Activated naive CD8-positive, alpha-beta T cell treated with anti-CD3 and anti-CD28 coated beads, Interleukin-2, amount 50 U/mL, for 16 hours (primary cell): ENCODE results near the gene MKNK1.

Experiments used
- DNase-seq: peaks from one replicate; pipeline ENCODE4 v3.0.0-alpha.2; 2020; ENCODE audit warnings: low read depth, low spot score

The MKNK1 gene

DNA sequence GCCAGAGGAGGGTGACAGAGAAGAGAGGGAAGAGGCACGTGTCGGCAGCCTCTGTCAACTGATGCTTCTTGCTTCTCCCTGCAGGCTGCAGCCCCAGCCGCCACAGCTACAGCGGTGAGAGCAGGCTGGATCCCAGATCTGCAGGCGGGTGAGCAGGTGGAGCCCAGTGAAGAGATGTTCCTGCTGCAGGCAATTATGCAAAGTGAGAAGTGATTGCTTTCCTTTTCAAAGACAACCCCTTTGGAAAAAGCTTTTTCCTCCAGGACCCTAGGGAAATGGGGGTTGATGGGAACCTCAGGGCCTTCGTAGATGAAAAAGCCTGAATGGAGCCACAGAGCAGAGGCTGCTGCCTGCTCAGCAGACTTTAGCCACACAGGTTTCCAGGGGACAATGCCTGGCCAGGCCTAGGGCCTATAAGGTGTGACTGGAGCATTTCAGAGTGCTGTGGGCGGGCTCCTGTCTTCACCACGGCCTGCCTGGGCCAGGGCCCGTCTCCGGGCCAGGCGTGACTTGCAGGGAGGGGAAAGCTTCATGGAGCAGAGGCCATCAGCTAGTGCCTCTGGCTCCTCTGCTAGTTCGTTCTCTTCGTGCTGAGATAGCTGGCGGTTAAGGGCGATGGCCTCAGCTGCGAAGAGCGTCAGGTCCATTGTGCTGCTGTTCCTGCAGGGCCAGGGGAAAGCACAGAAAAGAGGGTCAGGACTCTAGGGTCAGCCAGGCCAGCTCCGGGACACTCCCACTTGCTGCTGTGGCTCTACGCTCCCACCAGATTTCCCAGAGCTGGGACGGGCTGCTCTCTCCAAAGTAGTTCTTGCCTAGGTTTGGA is 45.7 kb downstream of the MKNK1 start:
- DNase-seq = no peak

DNA sequence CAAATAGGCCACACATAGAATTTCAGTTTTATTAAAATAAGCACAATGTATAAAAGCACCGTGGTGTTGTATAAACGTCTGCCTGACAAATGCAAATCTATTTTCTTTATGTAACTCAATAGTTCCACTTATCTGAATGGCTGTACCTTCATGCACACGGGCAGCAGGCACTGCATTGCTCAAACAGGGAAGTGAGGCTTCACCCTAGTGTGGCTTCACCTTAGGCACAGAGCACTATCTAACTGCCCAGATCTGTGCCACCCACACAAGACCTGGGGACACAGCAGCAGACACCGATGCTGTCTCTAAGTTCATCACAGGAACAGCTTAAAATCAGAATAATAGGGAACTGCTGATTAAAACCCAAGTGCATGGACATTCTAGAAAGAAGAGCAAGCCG is 46.7 kb downstream of the MKNK1 start:
- DNase-seq = no peak

DNA sequence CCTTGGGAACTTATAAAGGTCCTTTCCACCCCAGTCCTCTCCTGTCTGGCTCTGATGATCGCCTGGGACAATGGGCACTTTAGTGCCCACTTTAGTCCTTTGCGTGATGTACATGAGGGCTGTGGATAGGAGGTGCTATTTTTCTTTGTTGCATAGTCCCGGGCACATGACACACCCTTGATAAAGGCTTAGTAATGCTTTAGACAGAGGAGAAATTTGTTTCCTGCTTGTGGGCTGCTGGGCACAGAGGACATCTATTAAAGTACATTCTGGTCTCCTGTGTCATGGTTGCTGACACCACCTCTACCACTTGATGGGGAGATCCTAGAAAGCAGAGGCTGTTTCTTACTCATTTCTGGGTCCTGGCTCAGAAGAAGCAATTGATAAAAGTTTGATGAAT is 47.2 kb downstream of the MKNK1 start:
- no peak for DNase-seq

DNA sequence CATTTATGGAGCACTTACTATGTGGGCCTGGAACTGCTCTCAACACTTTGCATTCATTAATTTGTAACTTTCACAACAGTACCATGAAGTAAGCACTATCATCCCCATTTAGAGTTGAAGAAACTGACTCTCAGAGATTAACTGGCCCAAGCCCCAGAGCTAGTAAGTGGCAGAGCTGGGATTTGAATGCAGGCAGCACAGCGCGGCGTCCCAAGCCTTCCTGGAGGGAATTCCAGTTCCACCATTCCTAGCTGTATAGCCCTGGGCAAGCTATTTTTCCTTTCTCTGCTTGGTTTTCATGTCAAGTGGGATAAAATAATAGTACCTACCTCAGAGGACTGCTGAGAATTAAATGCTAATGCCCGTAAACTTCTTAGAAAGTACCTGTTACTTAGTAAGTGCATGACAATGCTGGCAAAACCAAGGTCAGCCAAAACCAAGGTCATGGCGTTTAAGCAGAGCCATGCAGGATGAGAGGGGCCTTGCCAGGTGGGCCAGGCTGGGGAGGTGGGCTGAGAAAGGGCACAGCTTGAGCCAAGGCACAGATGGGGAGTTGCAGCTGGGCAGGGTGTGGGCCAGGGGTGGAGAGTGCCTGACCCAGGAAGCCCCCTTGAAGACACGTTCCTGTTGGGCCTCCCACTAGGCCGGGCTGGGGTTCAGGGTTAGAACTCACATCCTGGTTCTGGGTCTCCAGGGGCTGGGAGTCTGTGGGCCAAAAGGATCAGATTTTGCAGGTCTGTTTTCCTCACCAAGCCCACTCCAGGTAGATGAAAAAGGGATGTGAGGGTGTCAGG is 48.0 kb downstream of the MKNK1 start:
- no peak for DNase-seq

DNA sequence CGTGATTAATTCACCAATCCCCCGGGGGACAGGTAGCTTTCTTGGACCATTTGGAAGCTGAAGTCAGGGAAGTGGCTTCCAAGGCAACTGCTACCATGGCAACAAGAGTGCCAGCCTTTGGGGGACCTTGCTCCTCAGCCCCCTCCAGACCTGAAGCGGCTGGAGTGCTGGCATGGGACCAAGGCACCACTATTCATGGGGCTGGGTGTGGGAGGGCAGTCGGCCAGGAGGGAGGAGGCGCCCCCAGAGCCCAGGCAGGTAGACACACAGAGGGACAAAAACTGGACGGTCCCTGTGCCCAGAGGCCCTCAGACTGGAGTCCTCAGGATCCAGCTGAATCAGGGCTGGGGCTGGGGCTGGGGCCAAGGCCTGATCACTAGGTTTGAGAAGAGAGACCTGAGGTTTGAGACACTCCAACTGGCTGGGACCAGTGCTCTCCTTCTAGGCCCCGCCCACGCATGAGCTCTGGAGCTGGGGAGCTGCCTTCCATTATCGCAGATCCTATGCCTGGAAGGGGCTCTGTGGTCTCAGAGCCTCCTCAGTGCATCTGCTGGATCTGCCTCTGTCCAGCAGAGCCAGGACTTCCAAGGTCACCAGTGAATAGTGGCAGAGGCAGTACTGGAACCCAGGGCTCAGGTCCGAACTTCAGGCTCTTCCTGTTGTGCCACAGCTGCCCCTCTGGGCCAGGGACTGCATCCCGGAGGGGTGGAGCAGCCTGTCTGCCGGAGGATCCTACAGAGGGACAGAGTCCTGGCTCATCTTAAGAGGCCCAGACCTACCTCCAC is 49.3 kb downstream of the MKNK1 start:
- DNase-seq = no peak

DNA sequence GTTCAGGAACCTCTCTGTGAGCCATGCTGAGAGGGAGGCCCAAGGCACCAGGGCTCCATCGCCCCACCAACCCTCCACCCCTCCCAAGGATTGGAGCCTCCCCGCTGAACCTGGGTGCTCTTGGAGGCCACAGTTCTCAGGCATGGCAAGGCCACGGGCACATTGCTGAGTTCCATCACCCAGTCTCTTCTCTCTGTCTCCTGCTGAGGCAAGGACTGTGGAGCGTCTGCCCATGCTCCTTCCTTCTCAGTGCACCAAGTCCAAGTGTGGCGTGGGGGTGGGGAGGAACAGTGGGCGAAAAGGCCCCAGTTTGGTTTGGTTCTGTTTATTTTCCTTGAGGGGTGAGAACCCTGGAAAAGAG is 49.9 kb downstream of the MKNK1 start:
- DNase-seq = no peak

DNA sequence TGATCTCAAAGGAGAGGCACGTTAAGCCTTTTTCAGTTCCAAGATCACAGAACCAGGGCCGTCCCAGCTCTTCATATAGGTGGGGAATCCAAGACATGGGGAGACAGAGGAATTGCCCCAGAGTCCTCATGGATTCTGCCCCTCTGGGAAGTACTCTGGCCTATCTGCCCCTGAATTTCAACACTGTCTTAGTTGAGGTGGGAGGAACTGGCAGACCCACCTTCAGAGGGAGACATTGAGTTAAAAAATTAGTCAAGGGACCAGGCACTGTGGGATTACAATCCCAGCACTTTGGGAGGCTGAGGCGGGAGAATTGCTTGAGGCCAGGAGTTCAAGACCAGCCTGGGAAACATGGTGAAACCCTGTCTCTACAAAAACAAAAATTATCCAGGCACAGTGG is 50.6 kb downstream of the MKNK1 start:
- no peak for DNase-seq

DNA sequence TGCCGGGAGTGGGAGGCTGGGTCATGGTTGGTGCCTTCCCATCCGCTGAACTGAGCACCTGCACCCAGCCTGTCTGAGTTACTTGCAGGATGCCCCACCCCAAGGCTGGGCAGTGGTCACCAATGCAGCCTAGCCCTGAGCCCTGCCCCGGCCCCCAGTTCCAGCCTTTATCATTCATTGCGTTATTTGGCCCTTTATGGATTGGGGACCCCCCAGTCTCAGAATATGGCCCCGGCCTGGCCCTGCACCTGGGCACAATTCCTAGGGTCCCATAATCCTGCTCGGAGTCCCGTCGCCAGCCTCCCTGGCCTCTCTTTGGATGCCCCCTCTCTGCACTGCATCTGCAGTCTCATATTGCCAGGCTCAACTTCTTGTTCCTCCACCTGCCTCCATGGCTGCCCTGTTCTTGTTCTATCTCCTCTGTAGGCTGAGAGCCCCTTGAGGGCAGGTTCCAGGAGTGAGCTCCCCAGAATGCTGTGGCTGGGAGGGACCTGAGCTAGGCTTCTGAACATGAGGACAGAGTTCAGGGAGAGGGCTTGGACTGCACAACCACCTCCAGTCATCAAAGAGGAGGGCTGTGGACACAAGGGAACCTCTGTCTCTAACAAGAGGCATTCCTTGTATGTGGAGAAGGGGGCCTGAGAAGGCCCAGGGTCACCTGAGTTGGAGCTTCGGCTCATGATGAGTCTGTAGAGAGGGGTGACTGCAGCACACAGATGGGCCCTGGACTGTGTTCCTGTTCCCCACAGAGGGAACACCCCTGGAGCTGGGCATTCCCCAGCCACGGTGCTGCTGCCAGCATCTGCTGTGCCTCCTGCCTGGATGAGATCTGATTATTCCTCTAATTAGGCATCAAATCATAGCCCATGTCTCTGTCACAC is 51.5 kb downstream of the MKNK1 start:
- DNase-seq = no peak

DNA sequence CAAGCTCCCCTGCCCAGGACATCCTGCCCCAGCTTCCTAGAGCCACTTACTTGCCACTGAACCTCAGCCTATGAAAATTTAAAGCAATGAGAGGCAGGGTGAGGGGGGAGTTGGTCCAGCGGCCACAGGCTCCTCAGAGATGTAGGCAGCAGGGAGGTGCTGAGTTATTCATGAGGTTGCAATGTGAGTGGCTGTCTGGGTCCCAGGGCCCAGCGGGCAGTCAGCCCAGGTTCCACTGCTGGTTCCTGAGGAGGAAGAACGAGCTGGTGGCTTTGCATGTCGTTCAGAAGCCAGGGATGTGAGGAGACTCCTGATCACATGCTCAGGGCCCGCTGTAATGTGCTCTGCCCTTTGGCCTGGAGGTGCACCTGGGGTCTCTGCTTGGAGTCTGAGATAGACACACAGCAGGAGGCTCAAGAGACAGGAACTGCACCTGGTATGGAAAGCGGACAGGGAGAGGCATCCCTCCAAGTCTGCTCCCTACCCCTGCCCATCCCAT is 52.4 kb downstream of the MKNK1 start, which contains the start of gene KNCN:
Gene KNCN (minus strand): TSS at position 51 of the 499 bp plus-strand sequence. CDS start 432 bp downstream, outside the sequence.
- no peak for DNase-seq

DNA sequence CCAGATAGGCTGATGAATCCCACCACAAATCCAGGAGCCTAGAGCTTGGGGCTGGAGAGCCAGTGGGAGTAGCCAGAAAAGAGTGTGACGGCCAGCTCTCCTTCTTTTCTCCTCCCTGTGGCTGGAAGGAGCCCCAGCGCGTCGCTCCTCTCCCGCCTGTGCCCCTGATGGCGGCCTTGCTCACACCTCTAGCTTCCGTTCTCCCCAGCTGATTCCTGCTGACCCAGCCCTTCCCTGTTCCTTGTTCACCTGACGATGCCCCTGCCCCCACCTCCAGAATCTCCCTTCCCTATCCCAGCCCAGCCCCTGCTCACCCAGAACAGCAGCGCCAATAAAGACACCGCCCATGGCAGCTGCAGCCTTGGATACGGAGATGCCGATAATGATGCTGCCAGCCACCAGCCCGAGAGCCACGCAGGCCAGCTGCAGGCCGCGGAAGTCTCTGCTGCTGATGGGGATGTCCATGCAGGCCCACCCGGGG is 53.3 kb downstream of the MKNK1 start:
- DNase-seq = no peak

DNA sequence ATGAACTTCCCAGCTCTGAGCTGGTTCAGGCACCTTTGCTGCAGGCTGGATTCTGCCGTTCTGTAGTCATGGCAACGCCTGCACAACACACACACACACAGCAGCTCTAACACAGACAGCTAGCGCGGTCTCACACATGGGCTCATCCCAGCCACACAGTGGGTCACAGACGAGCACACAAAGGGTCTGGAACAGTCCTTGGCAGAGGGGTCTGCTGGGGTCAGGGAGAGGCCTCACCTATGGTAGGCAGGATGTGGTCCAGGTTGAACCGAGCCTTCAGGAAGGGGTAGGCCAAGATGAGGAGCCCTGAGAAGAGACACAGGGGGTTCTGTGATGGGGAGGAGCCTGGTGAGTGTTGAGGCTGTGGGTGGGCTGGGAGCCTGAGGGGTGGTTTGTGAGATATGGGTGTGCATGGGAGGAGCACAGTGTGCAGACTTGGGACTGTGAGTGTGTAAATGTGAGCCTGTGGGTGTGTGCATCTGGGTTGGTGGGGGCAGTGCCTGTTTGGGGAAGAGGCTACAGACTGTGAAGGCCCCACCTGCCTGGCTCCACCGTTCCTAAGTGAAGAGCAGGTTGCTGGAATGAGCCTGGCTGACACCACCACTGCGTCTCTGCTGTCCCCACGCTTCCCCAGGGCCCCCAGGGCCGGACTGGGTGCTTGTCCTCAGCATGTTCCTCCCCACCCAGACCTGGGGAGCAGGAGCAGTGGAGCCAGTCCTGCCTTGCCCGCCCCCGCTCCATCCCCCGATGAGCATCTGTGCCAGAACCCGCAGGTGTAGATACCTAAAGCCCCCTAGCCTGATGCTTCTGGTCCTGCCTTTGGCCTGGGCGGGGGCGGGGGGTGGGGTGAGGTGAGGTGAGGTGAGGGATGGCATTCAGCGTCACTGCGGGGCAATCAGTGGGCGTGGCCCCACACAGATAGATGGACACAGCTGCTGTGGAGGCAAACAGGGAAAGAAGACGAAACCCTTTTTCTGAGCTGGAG is 54.1 kb downstream of the MKNK1 start:
- DNase-seq = no peak

DNA sequence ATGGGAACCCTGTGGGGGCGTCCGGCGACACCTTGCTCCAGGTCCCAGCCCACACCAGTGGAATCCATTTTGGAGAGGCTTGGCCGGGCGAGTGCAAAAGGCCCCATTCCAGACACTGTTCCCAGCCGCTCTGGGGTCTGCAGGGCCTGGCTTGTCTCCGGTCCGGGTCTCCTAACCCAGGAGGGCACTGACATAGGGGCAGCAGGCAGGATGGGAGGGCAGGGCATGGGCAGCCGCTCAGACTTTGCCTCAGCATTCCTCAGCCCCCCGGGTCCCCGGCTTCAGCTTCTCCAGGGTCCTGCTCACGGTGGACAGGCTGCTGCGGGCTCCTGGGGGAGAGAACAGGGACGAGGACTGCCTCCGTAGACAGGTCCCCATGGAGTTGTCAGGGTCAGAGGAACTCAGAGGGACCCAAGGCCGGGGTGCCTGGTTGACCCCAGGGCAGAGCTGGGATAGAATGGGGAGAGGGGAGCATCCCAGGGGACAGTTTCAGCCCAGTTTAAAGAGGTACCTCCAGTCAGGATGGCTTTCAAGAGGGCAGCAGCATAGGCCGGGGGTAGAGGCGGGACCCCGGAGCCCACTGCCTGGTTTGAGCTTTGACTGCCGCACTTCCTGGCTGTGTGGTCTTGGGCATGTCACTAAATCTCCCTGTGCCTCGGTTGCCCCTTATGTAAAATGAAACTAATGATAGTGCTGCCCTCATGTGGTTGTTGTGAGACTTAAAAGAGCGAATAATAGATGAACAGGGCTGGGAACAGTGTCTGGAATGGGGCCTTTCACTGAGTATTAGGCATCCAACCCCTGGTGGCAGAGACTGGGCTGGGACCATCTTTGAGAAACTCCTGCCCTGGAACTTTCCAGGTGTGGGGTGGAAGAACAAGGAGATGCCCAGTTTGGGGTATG is 56.3 kb downstream of the MKNK1 start:
- no peak for DNase-seq

DNA sequence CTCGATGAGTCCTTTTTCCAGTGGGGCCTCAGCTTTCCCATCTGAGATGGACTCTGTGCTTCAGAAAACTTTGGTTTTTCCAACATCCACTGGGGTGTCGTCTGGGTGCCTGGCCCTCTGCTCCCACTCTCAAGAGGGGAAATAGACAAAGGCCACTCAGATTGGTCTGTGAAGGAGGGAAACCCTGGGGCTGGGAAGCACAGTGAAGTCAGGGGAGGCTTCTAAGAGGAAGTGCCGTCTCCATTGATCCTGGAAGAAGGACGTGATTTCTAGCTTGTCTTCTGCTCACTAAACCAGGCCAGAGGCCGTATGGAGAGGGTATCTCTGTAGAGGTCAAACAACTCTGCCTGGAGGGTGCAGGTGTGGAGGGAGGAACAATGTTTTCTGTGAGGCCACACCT is 57.9 kb downstream of the MKNK1 start:
- DNase-seq = no peak

DNA sequence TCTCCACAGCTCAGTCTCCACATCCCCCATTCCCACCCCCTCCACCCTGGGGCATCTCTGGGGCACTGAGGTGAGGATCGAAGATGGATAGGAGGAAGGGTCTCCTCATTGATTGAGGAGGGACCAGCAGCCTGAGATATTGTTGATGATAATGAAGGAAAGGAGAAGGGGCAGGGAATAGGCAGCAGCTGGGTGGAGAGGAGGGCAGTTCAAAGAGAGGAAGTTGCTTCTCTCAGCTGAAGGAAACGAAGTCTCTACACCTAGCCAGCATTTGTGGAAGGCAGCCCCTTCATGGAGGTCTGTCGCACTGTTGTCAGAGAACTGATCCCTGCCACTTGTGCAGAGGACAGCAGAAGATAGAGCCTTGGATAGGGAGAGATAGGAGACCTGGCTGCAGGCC is 58.3 kb downstream of the MKNK1 start:
- no peak for DNase-seq

DNA sequence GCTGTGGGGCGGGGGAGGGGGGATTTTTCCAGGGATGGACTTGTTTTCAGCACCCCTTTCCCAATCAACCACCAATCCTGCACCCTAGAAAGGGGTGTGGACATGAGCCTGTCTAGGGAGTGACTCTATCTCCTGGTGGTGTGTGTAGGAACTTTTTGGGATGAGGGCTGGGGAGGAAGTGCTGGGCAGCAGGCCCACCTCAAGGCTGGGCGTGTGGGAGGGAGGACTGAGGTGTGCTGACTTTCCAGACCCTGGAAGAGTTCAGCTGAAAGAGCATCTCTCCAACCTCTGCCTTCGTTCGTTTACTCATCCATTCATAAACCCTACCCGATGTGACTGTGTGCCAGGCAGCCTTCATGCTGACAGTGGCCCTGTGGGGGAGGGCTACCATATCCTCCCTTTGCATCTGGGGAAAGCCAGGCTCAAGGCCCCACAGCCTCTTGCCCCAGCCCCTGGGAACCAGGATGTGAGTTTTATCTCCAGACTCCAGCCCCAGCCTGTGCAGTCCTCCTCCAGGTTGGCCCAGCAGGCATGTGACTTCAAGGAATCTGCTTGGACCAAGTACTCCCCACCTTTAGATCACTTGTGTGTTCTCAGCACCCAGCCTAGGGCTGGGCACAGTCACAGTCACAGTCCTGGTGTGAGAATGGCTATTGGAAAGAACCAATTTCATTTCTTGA is 59.4 kb downstream of the MKNK1 start:
- DNase-seq = no peak

DNA sequence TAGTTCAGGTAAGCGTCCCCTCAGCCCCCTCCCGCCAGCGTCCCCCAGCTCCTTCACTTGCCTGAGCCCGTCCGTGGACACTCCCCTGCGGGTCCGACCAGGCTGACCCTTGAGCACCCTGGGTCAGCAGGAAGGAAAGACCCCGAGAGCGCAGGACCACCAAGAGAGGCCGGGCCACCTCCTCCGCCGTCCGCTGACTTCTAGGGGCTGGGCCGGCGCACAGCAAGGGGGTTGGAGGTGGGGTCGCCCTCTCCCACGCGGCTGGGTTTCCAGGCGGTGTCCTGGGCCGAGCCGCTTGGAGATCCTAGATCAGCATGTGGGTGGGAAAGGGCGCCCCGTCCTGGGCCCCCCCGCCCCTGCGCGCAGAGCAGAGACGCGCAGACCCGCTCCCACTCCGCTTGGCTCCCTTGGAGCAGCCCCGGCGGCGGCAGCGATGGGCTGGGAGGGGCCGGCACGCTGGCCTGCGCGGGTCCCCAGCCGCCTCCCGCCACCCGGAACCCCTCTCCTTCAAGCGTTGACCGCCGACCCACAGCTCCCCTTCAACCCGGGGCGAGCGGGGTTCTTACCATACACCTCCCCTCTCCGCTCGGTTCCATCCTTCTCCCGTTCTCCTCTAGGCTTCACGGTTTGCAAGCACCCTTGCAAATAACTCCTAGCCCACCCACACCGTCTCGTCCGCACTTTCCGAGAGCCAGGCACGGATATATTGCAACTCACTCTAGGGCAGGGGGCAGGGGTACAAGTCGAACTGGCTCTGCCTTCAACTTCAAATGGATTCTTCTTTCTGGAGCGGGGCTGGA is 60.1 kb downstream of the MKNK1 start:
- DNase-seq = no peak

DNA sequence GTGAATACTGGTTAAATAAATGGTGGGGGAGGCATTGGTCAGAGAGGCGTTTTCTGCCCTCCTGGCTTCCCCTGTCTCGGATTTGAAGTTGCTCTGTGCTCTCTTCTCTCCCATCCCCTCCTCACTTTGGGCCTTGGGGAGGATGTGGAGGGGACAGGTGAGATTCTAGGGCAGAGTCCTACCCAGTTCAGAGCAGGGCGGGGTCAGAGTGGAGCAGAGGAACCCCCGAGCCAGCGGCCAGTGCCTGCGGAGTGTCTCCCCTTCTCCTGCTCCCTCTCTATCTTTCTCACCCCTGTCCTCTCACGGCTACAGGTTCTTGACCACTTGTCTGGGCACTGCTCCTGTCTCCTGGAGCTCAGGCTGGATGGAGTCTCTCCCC is 60.7 kb downstream of the MKNK1 start:
- DNase-seq = no peak
